Osteocyte (in vitro differentiated cells): ENCODE results near the gene OXER1. TPM values are rescaled to one million over a fixed set of nuclear protein-coding genes. Genes with fewer than 3 reads are reported as not detected.

Experiments used
- DNase-seq: peaks from one replicate; pipeline ENCODE4 v3.0.0; 2021; ENCODE audit warnings: mixed read lengths; ENCODE audit not compliant: unreplicated experiment; ENCODE audit errors: extremely low spot score
- H3K27ac Mint-ChIP-seq: one replicate; pipeline ENCODE4 v1.8.0; 2021; ENCODE audit warnings: mild to moderate bottlenecking, mixed read lengths; ENCODE audit not compliant: unreplicated experiment
- H3K27me3 Mint-ChIP-seq: one replicate; pipeline ENCODE4 v1.8.0; 2021; ENCODE audit warnings: mixed read lengths; ENCODE audit not compliant: unreplicated experiment
- H3K36me3 Mint-ChIP-seq: one replicate; pipeline ENCODE4 v1.8.0; 2021; ENCODE audit warnings: mixed read lengths; ENCODE audit not compliant: unreplicated experiment
- H3K4me1 Mint-ChIP-seq: one replicate; pipeline ENCODE4 v1.8.0; 2021; ENCODE audit warnings: mixed read lengths; ENCODE audit not compliant: unreplicated experiment
- H3K4me3 Mint-ChIP-seq: one replicate; pipeline ENCODE4 v1.8.0; 2021; ENCODE audit warnings: mild to moderate bottlenecking, moderate library complexity, mixed read lengths; ENCODE audit not compliant: unreplicated experiment
- H3K9me3 Mint-ChIP-seq: one replicate; pipeline ENCODE4 v1.8.0; 2021; ENCODE audit warnings: mixed read lengths; ENCODE audit not compliant: unreplicated experiment
- CTCF ChIP-seq: fragments of 200-600 bp; sonication (generic); IDR thresholded peaks from 2 replicates; pipeline ENCODE4 v1.5.0; 2021; ENCODE audit warnings: antibody characterized with exemption, mild to moderate bottlenecking, moderate library complexity
- total RNA-seq: library from RNA; stranded (reverse); gene quantifications from 2 replicates; pipeline ENCODE4 v1.2.1, GENCODE V29; 2021

The OXER1 gene
- total RNA-seq, 1 donor from 2014 or later = not detected

DNA sequence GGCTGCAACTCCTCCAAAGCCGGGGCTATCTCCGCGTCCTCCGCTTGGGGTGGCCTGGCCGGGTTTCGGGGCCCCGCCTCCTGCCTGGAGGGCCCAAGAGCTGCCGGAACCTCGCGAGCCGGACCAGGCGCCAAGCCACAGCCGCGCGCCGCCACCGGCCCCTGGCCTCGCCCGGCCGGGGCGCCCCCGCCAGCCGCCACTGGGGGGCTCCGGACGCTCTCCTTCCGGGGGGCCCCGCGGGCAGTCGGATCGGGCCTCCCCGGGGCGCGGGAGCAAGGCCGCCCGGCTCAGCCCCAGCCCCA, 45.8 kb upstream of the OXER1 start:
- peaks cover 17% of the 10 kb centered on the region for H3K4me1 Mint-ChIP-seq
- H3K27me3 Mint-ChIP-seq = no peaks in the 10 kb centered on the region
- no peaks in the 10 kb centered on the region for H3K36me3 Mint-ChIP-seq
- peak overlapping the region; percentile 84 for H3K27ac Mint-ChIP-seq
- no peaks in the 10 kb centered on the region for H3K9me3 Mint-ChIP-seq
- H3K4me3 Mint-ChIP-seq = peak overlapping the region; percentile 71
- DNase-seq = peak; percentile 94
- peak; percentile 36 for TF ChIP-seq CTCF

DNA sequence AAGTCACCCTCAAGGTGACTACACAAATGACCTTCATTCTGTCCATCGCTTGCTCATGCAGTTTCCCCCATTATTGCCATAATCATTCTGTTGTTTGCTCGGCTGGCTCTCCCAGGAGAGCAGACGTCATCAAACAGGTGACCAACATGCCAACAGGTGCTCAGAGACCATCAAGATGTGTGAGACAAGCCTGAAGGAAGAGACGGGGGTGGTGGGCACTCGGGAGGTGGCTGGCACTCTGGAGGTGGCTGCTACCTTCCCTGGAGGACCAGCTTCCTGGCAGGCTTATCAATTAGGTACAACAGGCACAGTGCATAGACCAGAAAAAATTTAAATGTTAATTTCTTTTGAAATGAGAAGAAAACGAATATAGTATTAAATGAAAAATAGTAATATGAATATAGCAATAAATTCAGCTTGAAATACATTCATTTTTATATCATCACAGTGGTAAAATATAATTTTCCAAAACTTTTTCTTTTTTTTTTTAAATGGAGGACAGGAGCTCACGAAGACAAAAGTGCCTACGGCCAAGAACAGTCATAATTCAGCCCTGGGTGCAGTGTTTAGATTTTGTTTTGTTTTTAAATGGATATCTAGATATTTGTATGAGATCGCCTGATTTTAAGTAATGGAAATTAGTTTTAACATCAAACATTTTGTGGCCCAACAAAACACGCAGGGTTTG, 45.3 kb upstream of the OXER1 start:
- H3K9me3 Mint-ChIP-seq = no peaks in the 10 kb centered on the region
- H3K27ac Mint-ChIP-seq = peak overlapping the region; percentile 84
- H3K4me1 Mint-ChIP-seq = peaks cover 17% of the 10 kb centered on the region
- H3K4me3 Mint-ChIP-seq = peak overlapping the region; percentile 71
- H3K27me3 Mint-ChIP-seq = no peaks in the 10 kb centered on the region
- no peak for TF ChIP-seq CTCF
- H3K36me3 Mint-ChIP-seq = no peaks in the 10 kb centered on the region
- DNase-seq = no peak

GRCh38 chr2:42808301-42808700, 44.4 kb upstream of the OXER1 start:
- Mint-ChIP-seq H3K36me3 (no peaks in the 10 kb centered on the region), H3K27me3 (no peaks in the 10 kb centered on the region), H3K9me3 (peaks cover under 1% of the 10 kb centered on the region), H3K27ac (no peak overlapping the region), H3K4me3 (no peak overlapping the region), H3K4me1 (peaks cover 17% of the 10 kb centered on the region)
- no peak for DNase-seq
- no peak for TF ChIP-seq CTCF

- no peak overlapping the region for H3K4me3 Mint-ChIP-seq
- DNase-seq = no peak
- H3K27me3 Mint-ChIP-seq = peaks cover 2% of the 10 kb centered on the region
- H3K36me3 Mint-ChIP-seq = no peaks in the 10 kb centered on the region
- no peak overlapping the region for H3K27ac Mint-ChIP-seq
- peaks cover 4% of the 10 kb centered on the region for H3K9me3 Mint-ChIP-seq
- H3K4me1 Mint-ChIP-seq = peaks cover 16% of the 10 kb centered on the region
- TF ChIP-seq CTCF = no peak
Observed at GRCh38 chr2:42806786-42807185, 42.9 kb upstream of the OXER1 start.

DNA sequence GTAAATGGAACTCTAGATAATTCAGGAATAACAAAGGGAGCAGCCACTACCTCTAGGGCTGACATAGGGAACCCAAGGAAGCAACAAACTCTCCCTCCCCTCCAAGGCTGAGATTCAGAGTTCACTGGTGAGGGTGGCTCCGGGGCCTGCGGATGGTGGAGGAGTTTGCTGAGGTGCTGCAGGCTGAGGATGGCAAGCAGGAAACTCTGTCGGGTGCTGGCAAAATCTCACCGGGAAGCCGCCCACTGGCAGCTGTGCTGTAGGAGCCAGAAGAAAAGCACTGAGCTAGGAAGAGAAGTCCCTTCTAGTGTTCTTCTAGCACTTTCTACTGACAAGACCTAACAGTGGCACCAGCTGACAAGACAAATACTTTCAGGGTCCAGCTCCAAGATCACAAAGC, 41.0 kb upstream of the OXER1 start:
- peaks cover 4% of the 10 kb centered on the region for H3K9me3 Mint-ChIP-seq
- no peak overlapping the region for H3K27ac Mint-ChIP-seq
- H3K4me3 Mint-ChIP-seq = no peak overlapping the region

More for the DNA sequence above, 41.0 kb upstream of the OXER1 start:
- Mint-ChIP-seq H3K4me1 (peaks cover 21% of the 10 kb centered on the region), H3K36me3 (no peaks in the 10 kb centered on the region), H3K27me3 (peaks cover 2% of the 10 kb centered on the region)
- DNase-seq = no peak
- no peak for TF ChIP-seq CTCF
